DMS79 treated with DMSO at 0.1 percent for 48 hours (cell line): ENCODE measurements around the gene OR8J1.
"Not testable (repeated sequence)": the region's sequence is repeated elsewhere in the genome, so short reads cannot be mapped to it uniquely, and the experiment has no call there.

ENCODE experiments used
- DNase-seq: peaks from one replicate; lab custom pipeline; 2025; lab: John Stamatoyannopoulos, UW

Gene OR8J1, protein sequence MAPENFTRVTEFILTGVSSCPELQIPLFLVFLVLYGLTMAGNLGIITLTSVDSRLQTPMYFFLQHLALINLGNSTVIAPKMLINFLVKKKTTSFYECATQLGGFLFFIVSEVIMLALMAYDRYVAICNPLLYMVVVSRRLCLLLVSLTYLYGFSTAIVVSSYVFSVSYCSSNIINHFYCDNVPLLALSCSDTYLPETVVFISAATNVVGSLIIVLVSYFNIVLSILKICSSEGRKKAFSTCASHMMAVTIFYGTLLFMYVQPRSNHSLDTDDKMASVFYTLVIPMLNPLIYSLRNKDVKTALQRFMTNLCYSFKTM

DNA sequence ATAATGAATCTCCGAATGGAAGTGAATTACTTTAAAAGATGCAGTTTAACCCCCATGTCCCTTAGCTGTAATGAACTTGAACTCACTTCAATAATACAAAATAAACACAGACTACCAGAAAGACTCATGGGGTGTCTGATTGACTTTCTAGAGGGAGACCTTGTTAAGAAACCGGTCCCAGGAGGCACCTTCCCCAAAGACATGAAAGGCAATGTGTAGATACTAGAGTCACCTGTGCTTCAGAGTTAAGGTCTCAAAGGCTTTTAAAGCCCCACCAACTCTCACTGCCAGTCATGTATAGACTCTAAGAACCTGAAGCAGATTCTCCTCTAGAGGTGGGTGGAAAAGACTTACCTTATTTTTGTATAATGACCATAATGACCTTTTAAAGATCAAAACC is at the start of gene OR8J1:
OR8J1 (plus strand) TSS at position 301 of the 400 bp plus-strand sequence. CDS start 5,956 bp downstream, outside the sequence.
- no peak for DNase-seq

- DNase-seq, result no peak
These were observed 46.3 kb upstream of the OR8J1 start for GRCh38 chr11:56307836-56308235.

- DNase-seq, result no peak
These were observed 39.2 kb upstream of the OR8J1 start, which contains the start of gene OR8K3 for GRCh38 chr11:56314844-56315243. Gene OR8K3 (plus strand): TSS chr11:56315144. CDS start chr11:56318307, 3,163 bp downstream.

DNA sequence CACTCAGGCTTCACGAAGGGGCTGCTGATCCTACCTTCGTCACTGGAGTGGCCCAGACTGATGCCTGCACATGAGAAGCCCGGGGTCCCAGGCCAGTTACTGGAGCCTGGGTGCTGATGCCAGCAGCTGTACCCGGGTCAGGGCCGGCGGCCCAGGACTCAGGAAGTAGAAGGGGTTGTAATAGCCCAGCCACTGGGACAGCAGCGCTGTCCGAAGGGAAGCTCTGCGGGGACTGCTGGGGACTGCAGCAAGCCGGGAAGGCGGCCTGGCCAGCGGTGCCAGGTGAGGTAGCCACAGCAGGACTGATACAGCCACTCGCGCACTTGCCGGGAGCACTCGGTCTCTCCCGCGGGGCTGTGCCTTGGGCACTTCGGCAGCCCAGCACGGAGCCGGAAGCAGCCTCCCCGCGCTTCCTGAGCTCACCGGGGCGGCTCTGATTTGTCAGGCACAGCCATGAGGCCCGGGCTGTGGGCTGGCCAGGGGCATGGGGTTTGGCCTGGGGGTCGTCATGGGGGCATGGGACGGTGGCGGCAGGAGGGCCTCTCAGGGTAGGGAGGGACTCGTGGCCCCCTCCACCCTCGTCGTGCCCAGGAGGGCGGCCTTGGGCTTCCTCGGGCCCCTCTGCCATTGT is 22.1 kb upstream of the OR8J1 start:
- DNase-seq, result no peak

DNA sequence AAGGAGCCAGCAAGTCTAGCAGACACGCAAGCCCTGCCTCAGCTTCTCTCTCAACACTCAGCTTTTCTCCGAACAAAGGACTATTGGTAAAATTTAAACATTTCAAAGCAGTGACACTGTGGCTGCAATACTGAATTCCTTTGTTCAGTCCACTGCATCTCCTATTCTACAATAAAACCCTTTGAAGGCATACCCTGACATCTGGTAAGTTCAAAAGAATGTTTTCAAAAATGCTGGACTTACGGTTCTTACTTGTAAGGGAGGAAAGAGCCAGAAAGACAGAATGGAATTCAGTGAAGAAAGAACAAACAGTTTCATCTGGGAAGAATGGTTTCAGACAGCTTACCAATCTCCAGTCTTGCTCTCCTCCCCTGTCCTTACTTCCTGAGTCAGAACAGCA is 20.9 kb upstream of the OR8J1 start:
- no peak for DNase-seq

- no peak for DNase-seq
These were observed 13.8 kb upstream of the OR8J1 start for GRCh38 chr11:56340289-56340688.

- DNase-seq, result no peak
These were observed 8.4 kb upstream of the OR8J1 start, which contains the start of gene OR8K1 for GRCh38 chr11:56345739-56346138. Gene OR8K1 (plus strand): TSS chr11:56346039. CDS start chr11:56346039, 0 bp downstream.

DNA sequence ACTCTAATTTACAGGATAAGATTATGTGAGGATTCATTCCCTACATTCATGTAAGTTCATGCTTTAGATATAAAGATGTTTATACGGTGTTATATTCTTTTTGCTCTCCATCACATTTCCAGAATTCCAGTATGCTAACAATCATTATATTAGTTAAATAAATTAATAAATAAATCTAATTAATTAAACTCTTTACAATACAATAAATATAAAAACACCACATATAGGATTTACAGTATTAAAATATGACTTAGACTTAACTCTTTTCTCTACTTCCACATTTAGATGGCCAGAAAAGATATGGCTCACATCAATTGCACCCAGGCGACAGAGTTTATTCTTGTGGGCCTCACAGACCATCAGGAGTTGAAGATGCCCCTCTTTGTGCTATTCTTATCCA is 21.2 kb downstream of the OR8J1 start, which contains the start of gene OR8U1:
OR8U1 (plus strand) TSS at position 301 of the 400 bp plus-strand sequence; CDS start at position 301, 0 bp downstream.
- no peak for DNase-seq

DNA sequence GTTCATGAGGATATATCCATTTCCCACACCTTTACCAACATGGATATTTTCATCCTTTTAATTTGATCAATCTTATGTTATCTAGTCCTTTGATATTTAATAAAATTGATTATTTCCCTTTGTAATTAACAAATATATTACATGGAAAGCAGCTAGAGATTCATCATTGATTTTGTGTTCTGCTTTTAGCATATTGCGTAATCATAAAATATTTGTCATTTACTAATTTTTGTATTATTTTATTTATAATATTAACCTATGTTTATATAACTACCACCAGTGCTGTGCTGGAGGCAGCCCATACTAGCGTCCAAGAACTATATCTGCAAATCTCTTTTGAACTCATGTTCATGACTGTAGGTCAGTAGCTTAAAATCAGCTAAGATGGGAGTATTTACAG is 26.0 kb downstream of the OR8J1 start:
- no peak for DNase-seq

DNA sequence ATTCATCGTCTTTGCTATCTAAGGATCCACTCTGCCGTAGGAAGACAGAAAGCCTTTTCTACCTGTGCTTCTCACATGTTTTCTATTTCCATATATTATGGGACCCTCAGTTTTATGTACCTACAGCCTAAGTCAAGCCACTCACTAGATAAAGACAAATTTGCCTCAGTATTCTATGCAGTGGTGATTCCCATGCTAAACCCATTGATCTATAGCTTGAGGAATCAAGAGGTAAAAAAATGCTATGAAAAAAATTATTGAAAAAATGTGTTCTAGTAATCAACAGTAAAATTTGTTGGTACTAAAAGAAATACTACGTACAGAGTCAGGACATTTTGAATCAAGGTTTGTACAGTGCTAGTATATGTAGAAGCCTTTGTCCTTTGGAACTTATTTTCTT is 40.3 kb downstream of the OR8J1 start:
- no peak for DNase-seq

- DNase-seq, result no peak
These were observed 42.0 kb downstream of the OR8J1 start for GRCh38 chr11:56396047-56396446.

GRCh38 chr11:56401858-56402461 is 47.9 kb downstream of the OR8J1 start:
- not testable (repeated sequence) for DNase-seq

DNA sequence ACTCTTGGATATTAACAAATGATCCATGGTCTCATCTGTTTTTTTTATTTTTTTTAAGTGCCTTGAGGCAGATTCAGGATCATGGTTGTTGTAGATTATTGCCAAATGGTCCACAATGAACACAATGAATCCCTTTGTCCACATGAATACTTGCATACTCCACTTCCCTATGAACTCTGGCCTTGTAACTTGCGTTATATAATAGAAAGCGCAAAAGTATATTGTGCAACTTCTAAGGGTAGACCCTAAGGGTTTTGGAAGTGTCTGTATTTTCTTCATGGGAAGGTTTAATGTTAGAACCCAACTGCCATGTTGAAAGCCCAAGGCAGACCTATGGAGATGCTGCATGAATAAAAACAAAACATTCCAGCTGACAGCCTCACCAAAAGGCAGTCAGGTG is 50.3 kb downstream of the OR8J1 start:
- no peak for DNase-seq

GRCh38 chr11:56410801-56411200 is 56.7 kb downstream of the OR8J1 start:
- DNase-seq, result no peak
